GM18868 (cell line): ENCODE results near the gene DHFR.
"Not testable (repeated sequence)": the region's sequence is repeated elsewhere in the genome, so short reads cannot be mapped to it uniquely, and the experiment has no call there.

ENCODE experiments used
- ATAC-seq: cut with Tn5 transposase; IDR thresholded peaks from one replicate; pipeline ENCODE4 v1.9.1; 2021; ENCODE audit warnings: mild to moderate bottlenecking, moderate library complexity; ENCODE audit not compliant: unreplicated experiment

DHFR gene

GRCh38 chr5:80654391-80655230 lies at the start of gene DHFR, which contains the start of gene MSH3:
TSS of gene DHFR (minus strand) at chr5:80654983. CDS start at chr5:80654489, 494 bp downstream.
TSS of gene MSH3 (plus strand) at chr5:80654652. CDS start at chr5:80654728, 76 bp downstream.
- ATAC-seq, result peak; percentile 54

DNA sequence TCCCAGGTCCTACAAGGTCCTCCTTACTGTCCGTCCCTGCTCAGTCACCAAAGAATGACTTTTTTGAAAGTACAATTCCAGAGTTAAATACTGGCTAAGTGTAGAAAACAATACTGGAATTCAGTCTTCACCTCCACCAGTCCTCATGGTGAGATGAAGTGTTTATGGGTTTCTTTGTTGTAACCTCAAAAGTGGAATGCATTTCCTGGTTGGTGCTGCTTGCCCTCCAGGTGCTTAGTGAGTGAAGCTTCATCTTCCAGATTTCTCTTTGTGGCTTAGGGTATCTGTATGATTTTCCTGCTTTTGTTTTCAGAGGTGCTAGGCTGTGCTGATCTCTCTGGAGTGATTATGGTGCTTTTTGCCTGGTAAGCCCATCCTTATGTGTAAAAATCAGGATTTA lies 49.4 kb upstream of the DHFR start:
- ATAC-seq, result no peak

- no peak for ATAC-seq
Measured at GRCh38 chr5:80703747-80704146, 49.0 kb upstream of the DHFR start.

DNA sequence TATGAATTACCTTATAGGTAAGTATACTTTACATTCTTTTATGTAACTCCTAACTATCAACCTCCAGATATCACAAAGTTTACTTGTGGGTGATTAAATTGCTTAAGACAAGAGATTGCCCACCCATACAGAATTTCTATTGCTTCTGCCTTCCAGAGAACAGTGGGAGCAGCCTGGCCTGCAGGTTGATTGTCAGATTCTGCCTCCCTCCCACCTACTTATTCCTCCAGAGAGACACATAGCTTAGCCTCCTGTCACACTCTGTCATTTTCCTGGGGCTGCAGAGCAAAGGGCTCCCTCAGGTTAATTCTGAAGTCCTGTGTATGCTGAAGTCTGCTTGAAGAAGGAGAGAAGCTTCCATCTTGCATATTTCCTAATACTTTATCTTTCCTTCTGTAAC lies 48.5 kb upstream of the DHFR start:
- no peak for ATAC-seq

- ATAC-seq, result no peak
Measured at GRCh38 chr5:80701597-80701996, 46.8 kb upstream of the DHFR start.

DNA sequence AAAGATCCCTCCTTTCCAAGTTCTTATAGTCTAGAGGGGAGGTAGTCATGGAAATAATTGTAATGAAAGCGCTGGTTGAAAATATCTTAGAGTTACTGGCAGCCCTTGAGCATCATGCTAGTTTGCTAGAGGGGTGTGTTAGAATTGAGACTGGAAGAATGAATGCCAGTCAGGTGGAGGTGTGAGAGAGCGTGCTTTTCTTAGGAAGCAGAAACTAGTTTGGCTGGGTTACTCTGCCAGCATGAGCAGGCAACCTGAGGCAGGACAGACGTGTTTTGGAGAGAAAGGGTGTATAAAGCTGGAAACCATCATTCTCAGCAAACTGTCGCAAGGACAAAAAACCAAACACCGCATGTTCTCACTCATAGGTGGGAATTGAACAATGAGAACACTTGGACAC lies 43.6 kb upstream of the DHFR start:
- no peak for ATAC-seq

DNA sequence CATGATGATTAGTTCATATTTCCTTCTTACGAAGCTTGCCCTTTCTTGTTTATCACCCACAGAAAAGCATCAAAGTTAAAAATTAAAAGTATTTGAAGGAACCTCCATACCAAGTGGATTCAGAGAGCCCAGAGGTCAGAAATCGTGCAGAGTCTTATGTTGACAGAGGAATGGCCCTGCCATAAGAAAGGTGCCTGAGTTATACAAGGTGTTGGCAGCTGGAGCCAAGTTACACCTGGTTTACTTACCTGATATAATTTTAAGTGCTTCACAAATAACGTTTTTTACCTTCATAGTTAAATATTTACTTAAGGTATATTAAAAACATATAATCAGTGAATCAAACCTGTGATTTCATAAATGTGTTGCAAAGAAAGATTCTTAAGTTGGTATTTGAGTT lies 42.3 kb upstream of the DHFR start:
- no peak for ATAC-seq

GRCh38 chr5:80696450-80696849 lies 41.7 kb upstream of the DHFR start:
- ATAC-seq, result no peak

- no peak for ATAC-seq
Measured at GRCh38 chr5:80695666-80696065, 40.9 kb upstream of the DHFR start.

DNA sequence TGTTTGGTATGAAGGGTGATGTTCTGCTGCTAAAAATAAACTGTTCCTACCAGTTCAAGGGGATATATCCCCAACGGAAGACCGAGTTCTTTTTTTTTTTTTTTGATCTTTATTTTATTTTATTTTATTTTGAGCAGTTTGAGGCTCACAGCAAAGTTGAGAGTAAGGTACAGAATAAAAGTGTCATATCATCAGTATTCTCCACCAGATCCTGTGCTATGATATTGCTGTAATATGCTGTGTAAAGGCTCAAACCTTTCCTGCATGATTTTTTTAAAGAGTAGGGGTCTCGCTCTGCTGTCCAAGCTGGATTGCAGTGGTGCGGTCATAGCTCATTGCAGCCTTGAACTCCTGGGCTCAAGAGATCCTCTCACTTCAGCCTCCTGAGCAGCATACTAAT lies 34.8 kb upstream of the DHFR start:
- no peak for ATAC-seq

GRCh38 chr5:80688648-80689420 lies 34.1 kb upstream of the DHFR start:
- ATAC-seq, result no peak

GRCh38 chr5:80686757-80687156 lies 32.0 kb upstream of the DHFR start:
- ATAC-seq, result no peak

DNA sequence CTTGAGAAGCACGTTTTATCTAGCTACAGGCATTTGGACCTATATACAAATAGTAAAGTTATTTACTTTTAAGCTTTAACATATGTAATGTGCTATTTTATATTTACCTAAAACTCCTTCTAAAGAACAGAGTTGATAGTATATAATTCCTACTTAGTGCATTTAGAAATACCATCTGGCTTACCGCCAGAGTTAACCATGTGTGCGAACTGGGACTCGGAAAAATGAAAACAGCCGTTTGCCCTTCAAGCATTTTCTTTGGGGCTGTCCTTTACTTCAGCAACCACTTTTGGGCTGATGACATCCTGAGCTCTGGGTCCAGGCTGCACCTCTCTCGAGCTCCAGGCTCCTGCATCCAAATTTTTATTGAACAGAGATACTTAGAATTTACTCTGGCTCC lies 21.9 kb upstream of the DHFR start:
- no peak for ATAC-seq

DNA sequence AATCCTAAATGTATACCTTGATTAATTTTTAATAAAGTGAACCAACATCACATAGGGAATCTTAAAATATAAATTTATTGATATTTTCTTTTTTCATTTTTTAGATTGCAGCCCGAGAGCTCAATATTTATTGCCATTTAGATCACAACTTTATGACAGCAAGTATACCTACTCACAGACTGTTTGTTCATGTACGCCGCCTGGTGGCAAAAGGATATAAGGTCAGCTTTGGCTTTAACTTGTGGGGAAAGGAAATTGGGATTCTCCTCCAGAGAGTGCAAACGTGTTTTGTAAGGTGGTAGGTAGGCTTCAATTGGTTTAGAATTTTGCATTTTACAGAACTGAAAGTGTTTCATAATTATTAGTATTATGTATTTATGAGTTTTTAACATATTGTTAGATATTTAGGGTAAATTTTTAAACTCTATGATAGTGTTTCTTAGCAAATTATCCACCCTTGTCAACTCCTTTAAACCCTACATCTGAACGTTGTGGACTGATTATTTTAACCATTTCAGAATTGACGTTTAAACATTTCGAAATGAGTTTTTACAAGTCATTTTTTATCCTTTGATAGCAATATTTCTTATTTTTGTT lies 17.5 kb upstream of the DHFR start:
- ATAC-seq, result peak; percentile 32

DNA sequence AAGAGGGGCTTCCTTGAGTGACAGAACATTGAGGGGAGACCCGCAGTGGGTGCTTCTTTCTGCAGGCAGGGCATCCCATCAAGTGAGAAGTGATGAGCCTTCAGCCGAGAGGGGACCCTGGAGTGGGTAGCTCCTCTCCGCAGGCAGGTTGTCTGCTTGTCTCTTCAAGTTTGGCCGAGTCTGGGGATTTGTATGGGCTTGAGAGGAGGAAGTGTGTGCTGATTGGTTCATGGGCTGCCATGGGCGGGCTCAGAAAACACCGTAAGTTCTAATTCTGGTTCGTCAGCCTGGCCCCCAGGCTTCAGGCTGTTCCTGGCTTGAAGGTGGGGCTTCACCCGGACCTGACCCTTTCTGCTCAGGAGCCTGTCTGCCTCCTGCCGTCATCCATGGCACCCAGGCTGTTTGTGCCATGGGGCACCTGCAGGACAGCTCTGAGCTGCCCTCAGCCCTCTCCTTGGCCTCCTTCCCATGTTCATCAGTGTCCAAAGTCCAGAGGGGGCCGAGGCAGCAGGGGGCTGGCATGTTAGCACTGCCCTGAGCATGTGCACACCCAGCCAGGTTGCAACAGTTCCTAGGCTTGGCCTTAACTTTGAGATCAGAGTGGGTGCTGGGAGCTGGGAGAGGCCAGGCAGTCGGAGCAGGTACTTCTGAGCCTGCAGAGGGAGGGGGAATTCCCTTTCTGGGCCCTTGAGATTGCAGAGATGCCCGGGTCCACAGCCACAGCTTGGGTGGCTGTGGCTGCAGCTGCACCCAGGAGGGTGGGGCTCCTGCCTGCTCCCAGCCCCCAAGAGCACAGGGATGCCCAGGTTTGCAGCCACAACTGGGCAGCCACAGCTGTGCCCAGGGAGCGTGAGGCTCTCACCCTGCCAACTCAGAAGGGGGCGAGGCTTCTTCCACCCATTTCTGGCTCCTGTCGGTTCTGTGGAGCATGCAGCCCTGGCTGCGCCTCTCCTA lies 13.5 kb upstream of the DHFR start:
- ATAC-seq, result peak; percentile 90

- ATAC-seq, result no peak
Measured at GRCh38 chr5:80667384-80667783, 12.6 kb upstream of the DHFR start.

DNA sequence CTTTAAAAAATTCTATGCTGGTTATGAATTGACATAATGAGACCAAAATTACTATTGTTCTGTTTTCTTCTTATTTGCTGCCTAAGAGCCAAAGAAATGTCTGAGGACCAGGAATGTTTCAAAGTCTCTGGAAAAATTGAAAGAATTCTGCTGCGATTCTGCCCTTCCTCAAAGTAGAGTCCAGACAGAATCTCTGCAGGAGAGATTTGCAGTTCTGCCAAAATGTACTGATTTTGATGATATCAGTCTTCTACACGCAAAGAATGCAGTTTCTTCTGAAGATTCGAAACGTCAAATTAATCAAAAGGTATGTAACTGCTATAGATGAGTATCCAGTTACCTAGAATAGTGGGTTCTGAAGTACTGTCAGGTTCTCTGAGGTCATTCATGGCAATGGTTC lies 10.3 kb upstream of the DHFR start:
- ATAC-seq, result no peak

GRCh38 chr5:80662108-80662507 lies 7.3 kb upstream of the DHFR start:
- no peak for ATAC-seq

DNA sequence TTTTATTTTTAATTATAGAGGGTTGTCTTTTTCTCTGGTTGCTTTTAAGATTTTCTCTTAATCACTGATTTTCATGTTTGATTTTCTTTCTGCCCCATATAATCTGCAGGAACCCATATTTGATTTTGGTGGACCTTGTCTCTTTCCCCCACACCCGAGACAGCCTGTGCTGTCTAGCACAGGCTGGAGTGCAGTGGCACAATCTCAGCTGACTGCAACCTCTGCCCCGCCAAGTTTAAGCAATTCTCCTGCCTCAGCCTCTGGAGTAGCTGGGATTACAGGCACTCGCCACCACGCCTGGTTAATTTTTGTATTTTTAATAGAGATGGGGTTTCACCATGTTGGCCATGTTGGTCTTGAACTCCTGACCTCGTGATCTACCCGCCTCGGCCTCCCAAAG lies 5.9 kb upstream of the DHFR start:
- ATAC-seq, result not testable (repeated sequence)

DNA sequence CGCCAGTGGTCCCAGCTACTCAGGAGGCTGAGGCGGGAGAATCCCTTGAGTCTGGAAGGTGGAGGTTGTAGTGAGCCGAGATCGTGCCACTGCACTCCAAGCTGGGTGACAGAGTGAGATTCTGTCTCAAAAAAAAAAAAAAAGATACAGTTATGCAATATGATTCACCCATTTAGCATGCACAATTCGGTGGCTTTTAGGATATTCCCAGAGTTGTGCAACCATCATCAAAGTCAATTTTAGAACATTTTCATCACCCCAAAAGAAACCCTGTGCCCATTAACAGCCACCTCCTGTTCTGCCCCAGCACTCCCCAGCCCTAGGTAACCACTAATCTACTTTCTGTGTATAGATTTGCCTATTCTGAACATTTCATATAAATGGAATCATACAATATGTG lies 4.3 kb upstream of the DHFR start:
- ATAC-seq, result no peak

GRCh38 chr5:80656425-80656824 lies 1.6 kb upstream of the DHFR start:
- no peak for ATAC-seq
